AG04449 (cell line): Measurements from ENCODE around the gene ST6GALNAC1.
A peak's percentile ranks its signal among the peaks of the same experiment; 100 is the strongest.

ENCODE experiments used
- CTCF ChIA-PET: fragments of 350-600 bp; formaldehyde crosslinking; extraction: SDS; loops from one replicate; lab custom pipeline; 2021; ENCODE audit warnings: antibody characterized with exemption; lab: Yijun Ruan, JAX
- POLR2A ChIA-PET: fragments of 400-600, 350-600 bp; formaldehyde crosslinking; extraction: SDS; loops from one replicate; lab custom pipeline; 2020; ENCODE audit warnings: antibody characterized with exemption, inconsistent platforms; lab: Yijun Ruan, JAX
- DNase-seq: peaks from one replicate; pipeline ENCODE4 v3.0.0-alpha.2; 2010; ENCODE audit warnings: low read depth, low spot score
- H3K4me3 ChIP-seq: 2 replicates; pipeline ENCODE4 v1.5.1; 2011; ENCODE audit warnings: low read depth, mild to moderate bottlenecking, control low read depth, low read length
- TF ChIP-seq, protein P1 (sequence below): IDR thresholded peaks from one replicate; pipeline ENCODE4 v1.5.1; 2011; ENCODE audit warnings: mild to moderate bottlenecking, moderate library complexity, low read length, control low read depth, inconsistent platforms; ENCODE audit not compliant: insufficient read depth; ENCODE audit errors: missing control alignments

The ST6GALNAC1 gene

GRCh38 chr17:76585033-76585648 is 58.4 kb downstream of the ST6GALNAC1 start:
- ChIA-PET POLR2A (no interaction called here), CTCF (interaction anchor here (0.9 to 2.0 kb wide), 8 partner anchors 7 to 62 kb away, joined by 3 to 11 read pairs (median 3); no protein-coding TSS in a partner anchor)
- no peak for DNase-seq
- H3K4me3 ChIP-seq, result peak overlapping the region; percentile 48
- TF ChIP-seq, protein P1, sequence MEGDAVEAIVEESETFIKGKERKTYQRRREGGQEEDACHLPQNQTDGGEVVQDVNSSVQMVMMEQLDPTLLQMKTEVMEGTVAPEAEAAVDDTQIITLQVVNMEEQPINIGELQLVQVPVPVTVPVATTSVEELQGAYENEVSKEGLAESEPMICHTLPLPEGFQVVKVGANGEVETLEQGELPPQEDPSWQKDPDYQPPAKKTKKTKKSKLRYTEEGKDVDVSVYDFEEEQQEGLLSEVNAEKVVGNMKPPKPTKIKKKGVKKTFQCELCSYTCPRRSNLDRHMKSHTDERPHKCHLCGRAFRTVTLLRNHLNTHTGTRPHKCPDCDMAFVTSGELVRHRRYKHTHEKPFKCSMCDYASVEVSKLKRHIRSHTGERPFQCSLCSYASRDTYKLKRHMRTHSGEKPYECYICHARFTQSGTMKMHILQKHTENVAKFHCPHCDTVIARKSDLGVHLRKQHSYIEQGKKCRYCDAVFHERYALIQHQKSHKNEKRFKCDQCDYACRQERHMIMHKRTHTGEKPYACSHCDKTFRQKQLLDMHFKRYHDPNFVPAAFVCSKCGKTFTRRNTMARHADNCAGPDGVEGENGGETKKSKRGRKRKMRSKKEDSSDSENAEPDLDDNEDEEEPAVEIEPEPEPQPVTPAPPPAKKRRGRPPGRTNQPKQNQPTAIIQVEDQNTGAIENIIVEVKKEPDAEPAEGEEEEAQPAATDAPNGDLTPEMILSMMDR, result no peak

DNA sequence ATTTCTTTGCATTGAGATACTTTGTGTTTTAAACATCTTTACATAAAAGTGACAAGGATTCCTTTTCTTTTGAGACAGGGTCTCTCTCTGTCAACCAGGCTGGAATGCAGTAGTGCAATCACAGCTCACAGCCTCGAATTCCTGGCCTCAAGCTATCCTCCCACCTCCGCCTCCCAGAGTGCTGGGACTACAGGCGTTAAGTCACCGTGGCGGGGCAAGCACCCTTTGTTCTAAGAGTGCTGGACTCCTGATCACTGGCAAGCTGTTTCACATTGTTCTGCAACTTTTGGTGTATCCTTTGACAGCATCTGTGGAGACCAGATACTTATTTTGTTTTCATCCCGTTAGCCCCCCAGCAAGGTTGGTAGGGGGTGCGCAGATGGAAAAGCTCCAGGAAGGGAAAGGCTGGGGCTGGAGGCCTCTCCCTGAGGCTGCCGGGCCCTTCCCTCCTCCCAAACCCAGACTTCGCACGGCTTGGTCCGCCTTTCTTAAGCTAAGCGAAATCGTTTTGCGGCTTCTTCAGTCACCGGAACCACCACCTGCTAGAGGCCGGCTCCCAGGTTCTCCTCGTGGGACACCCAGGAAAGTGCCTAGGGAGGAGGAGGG is 59.0 kb downstream of the ST6GALNAC1 start:
- TF ChIP-seq, protein P1, result no peak
- POLR2A ChIA-PET, result no interaction called here
- no peak for DNase-seq
- CTCF ChIA-PET, result interaction anchor here (1.0 to 1.3 kb wide), 3 partner anchors 10 to 56 kb away, joined by 3 read pairs; no protein-coding TSS in a partner anchor
- H3K4me3 ChIP-seq, result peak overlapping the region; percentile 48

DNA sequence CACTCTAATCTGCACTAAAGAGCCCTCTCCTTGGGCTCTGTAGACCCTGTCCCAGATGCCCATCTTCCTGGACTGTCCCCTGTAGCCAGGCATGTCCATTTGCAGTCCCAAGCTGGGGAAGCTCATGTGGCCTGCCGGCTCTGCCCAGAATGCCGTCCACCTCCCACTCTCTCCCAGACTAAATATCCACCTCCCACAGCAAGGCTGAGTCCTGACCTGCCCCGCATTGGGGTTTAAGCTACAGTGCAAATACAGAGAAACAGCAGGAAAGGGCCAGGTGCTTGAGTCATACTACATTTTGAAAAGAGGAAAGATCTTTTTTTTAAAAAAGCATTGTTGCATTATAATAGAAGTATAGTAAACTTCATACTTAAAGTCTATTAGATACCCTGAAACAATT is 60.9 kb downstream of the ST6GALNAC1 start:
- H3K4me3 ChIP-seq, result no peak overlapping the region
- ChIA-PET CTCF (no interaction called here), POLR2A (no interaction called here)
- TF ChIP-seq, protein P1, result no peak
- no peak for DNase-seq

GRCh38 chr17:76581515-76581914 is 62.0 kb downstream of the ST6GALNAC1 start:
- H3K4me3 ChIP-seq, result no peak overlapping the region
- TF ChIP-seq, protein P1, result no peak
- CTCF ChIA-PET, result interaction anchor here (0.7 to 1.4 kb wide), 2 partner anchors 42 to 59 kb away, joined by 3 to 6 read pairs; no protein-coding TSS in a partner anchor
- POLR2A ChIA-PET, result no interaction called here
- no peak for DNase-seq

GRCh38 chr17:76579281-76579680 is 64.3 kb downstream of the ST6GALNAC1 start:
- no peak for DNase-seq
- POLR2A ChIA-PET, result no interaction called here
- CTCF ChIA-PET, result interaction anchor here (0.9 to 1.1 kb wide), 2 partner anchors 44 to 63 kb away, joined by 3 to 6 read pairs; no protein-coding TSS in a partner anchor
- no peak overlapping the region for H3K4me3 ChIP-seq
- TF ChIP-seq, protein P1, result no peak

DNA sequence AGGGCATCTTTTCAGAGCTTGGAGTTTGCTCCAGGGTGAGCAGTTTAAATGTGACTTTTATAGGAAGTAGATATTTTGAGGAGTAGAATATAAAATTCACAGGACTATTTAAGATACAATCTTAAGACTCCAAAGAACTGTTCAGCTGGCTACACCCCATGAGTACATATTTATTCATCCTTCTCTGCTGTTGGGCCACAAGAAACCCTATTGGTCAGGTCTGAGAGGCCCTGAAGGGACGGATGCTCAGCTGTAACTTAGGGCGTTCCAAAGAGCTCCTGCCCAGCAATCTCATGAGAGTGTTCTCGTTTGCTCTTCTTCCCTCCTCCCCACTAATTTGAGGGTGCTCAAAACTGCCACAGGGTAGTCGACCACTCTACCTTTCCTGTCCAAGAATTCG is 65.2 kb downstream of the ST6GALNAC1 start:
- no peak for DNase-seq
- ChIA-PET POLR2A (no interaction called here), CTCF (interaction anchor here (0.9 to 3.9 kb wide), 5 partner anchors 8 to 62 kb away, joined by 3 to 14 read pairs (median 3); partner anchors contain the start of gene ST6GALNAC2)
- TF ChIP-seq, protein P1, result no peak
- H3K4me3 ChIP-seq, result no peak overlapping the region
